Measurements from ENCODE around the gene SF1. TPM values are rescaled to one million over a fixed set of nuclear protein-coding genes. Genes with fewer than 3 reads are reported as not detected.

SF1 gene
- total RNA-seq, 1 donor from 2014 or later = 500 TPM

DNA sequence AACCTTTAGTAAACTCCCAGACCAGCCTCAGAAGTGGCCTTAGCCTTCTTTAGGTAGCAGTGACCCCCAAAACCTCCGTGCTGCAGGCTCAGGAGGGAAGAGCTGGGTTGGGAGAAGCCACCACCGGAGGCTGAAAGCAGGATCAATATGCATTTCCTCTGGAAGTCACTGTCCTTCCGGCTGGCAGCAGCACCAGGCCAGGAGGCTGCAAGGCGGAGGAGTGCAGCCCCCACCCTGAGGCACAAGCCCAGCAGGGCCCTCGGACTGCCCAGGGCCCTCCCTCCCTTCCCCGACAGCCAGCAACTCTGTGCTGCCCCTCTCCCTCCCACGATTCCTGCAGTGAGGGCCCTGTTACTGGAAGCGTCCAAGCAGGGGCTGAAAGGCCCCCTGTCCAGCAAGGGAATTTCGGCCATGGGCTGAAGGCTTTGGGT lies 52.1 kb downstream of the SF1 start:
- no peaks in the 10 kb centered on the region for H3K4me1 Mint-ChIP-seq (ENCODE audit: low read depth)
- H3K27me3 Mint-ChIP-seq = peaks cover 65% of the 10 kb centered on the region
- TF ChIP-seq, protein P1, sequence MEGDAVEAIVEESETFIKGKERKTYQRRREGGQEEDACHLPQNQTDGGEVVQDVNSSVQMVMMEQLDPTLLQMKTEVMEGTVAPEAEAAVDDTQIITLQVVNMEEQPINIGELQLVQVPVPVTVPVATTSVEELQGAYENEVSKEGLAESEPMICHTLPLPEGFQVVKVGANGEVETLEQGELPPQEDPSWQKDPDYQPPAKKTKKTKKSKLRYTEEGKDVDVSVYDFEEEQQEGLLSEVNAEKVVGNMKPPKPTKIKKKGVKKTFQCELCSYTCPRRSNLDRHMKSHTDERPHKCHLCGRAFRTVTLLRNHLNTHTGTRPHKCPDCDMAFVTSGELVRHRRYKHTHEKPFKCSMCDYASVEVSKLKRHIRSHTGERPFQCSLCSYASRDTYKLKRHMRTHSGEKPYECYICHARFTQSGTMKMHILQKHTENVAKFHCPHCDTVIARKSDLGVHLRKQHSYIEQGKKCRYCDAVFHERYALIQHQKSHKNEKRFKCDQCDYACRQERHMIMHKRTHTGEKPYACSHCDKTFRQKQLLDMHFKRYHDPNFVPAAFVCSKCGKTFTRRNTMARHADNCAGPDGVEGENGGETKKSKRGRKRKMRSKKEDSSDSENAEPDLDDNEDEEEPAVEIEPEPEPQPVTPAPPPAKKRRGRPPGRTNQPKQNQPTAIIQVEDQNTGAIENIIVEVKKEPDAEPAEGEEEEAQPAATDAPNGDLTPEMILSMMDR (IDR thresholded peaks at IDR 0.05; ENCODE audit: unreplicated experiment) = no peak
- no peak overlapping the region for H3K4me3 Mint-ChIP-seq (ENCODE audit: low read depth)
- H3K9me3 Mint-ChIP-seq (ENCODE audit: low read depth) = no peaks in the 10 kb centered on the region
- H3K27ac Mint-ChIP-seq = no peak overlapping the region
- H3K36me3 Mint-ChIP-seq (ENCODE audit: insufficient read depth) = no peaks in the 10 kb centered on the region
- DNase-seq (ENCODE audit: low spot score, unreplicated experiment) = no peak

GRCh38 chr11:64724863-64725532 lies 53.3 kb downstream of the SF1 start:
- Mint-ChIP-seq H3K27me3 (peaks cover 68% of the 10 kb centered on the region), H3K9me3 (ENCODE audit: low read depth) (no peaks in the 10 kb centered on the region), H3K36me3 (ENCODE audit: insufficient read depth) (no peaks in the 10 kb centered on the region), H3K27ac (no peak overlapping the region), H3K4me1 (ENCODE audit: low read depth) (no peaks in the 10 kb centered on the region), H3K4me3 (ENCODE audit: low read depth) (no peak overlapping the region)
- DNase-seq (ENCODE audit: low spot score, unreplicated experiment) = no peak
- TF ChIP-seq, protein P1 (IDR thresholded peaks at IDR 0.05; ENCODE audit: unreplicated experiment) = no peak

DNA sequence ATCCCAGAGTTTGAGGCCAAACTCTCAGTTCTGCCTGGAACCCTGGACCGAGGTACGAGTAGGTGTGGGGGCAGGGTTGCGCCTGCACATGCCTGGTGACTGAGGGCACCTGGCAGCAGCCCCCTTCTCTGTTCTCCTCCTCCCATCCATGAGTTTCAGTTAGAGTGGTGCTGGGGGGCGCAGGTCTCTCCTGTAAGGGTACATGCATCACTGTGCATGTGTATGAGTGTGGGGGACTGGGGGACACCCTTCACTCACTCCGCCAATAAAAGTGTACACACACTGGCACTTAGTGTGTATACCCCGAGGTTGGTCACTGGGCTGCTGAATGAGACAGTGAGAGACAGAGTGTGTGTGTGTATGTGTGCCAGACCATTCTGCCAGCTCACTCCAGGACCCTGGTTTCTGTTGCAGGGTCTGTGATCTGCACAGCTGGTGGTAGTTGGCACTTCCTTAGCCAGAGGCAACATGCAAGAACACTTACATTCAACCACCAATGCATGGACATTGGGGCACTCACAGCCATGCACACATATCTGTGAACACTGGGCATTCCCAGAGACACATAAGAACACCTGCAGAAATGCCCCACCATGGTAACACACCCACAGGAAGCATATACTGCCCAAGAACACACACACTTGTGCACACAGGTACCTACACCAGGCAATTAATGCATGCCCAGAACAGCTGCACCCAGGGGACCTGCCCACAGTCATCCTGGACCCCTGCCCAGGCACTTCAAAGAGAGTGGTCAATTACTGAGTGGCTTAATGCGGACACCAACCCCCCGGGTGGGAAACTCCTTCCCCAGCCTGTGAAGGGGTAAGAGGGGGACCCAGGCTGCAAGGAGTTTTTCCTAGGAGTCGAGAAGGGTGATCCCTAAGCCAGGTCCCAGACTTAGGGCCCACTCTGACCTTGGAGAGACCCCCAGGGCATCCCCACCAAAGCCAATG lies 54.2 kb downstream of the SF1 start:
- TF ChIP-seq, protein P1 (IDR thresholded peaks at IDR 0.05; ENCODE audit: unreplicated experiment) = no peak
- Mint-ChIP-seq H3K4me3 (ENCODE audit: low read depth) (peak overlapping the region; percentile 50), H3K36me3 (ENCODE audit: insufficient read depth) (no peaks in the 10 kb centered on the region), H3K4me1 (ENCODE audit: low read depth) (no peaks in the 10 kb centered on the region), H3K27ac (no peak overlapping the region), H3K27me3 (peaks cover 72% of the 10 kb centered on the region), H3K9me3 (ENCODE audit: low read depth) (no peaks in the 10 kb centered on the region)
- DNase-seq (ENCODE audit: low spot score, unreplicated experiment) = no peak

- peak within 1 kb of the TSS; percentile 53 for H3K4me3 Mint-ChIP-seq (ENCODE audit: low read depth)
- H3K4me1 Mint-ChIP-seq (ENCODE audit: low read depth) = no peaks in the 10 kb centered on the region
- H3K27me3 Mint-ChIP-seq = peaks cover 75% of the 10 kb centered on the region
These were observed 55.0 kb downstream of the SF1 start, which contains the start of gene NRXN2 for GRCh38 chr11:64723117-64723906. Gene NRXN2 (minus strand): TSS chr11:64723197. CDS start chr11:64713699, 9,498 bp downstream.

More at GRCh38 chr11:64723117-64723906, 55.0 kb downstream of the SF1 start, which contains the start of gene NRXN2:
- Mint-ChIP-seq H3K27ac (no peak within 1 kb of the TSS), H3K9me3 (ENCODE audit: low read depth) (no peaks in the 10 kb centered on the region), H3K36me3 (ENCODE audit: insufficient read depth) (no peaks in the 10 kb centered on the region)
- DNase-seq (ENCODE audit: low spot score, unreplicated experiment) = peak; percentile 68
- TF ChIP-seq, protein P1 (IDR thresholded peaks at IDR 0.05; ENCODE audit: unreplicated experiment) = peak; percentile 97

Measured in progenitor cell of endocrine pancreas (in vitro differentiated cells).